Measurements from ENCODE around the gene CAPN7.

DNA sequence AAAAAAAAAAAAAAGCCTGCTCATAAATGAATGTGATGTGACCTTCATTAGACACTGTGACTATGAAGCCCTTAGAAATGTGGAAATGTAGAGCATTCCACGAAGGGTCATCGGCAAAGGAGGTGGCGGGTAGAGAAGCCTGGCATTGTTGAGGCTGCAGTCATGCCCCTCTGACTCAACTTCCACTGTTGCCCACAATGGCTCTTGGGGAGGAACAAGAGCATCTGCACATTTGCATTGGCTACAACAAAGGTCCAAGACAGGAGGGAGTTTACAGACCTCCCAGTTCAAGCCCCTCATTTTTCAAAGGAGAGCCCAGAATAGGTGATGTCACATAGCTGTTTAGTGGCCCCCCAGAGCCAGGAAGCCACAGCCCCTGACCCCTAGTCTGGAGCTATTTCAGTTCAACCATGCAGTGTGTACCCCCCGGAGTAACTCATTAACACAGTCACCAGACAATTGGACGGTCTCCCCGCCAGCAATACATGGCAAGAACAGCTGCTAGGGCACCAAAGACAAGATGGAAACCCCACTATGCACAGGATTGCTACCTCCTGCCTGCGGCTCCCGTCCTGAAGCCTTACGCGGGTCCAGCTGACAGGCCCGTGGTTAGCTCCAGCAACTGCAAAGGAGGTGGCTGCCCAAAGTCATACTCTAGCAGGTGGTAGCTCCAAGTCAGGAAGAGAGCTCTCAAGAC, 70.1 kb downstream of the CAPN7 start:
- TF ChIP-seq CTCF (conservative IDR thresholded peaks at IDR 0.05 in 1 of 2, IDR thresholded peaks at IDR 0.05 in 1 of 2; ENCODE audit: low read depth in 1 of 2, low read length in 2 of 2) (no peak), EZH2 (IDR thresholded peaks at IDR 0.05; ENCODE audit: low read length, missing control alignments) (no peak)

Data from fibroblast of lung (primary cell).